DMS53 treated with DMSO at 0.1 percent for 48 hours (cell line): ENCODE data around the gene RIN3.

Experiments used
- DNase-seq: peaks from one replicate; lab custom pipeline; 2025; ENCODE audit not compliant: unreplicated experiment; lab: John Stamatoyannopoulos, UW

RIN3 gene

DNA sequence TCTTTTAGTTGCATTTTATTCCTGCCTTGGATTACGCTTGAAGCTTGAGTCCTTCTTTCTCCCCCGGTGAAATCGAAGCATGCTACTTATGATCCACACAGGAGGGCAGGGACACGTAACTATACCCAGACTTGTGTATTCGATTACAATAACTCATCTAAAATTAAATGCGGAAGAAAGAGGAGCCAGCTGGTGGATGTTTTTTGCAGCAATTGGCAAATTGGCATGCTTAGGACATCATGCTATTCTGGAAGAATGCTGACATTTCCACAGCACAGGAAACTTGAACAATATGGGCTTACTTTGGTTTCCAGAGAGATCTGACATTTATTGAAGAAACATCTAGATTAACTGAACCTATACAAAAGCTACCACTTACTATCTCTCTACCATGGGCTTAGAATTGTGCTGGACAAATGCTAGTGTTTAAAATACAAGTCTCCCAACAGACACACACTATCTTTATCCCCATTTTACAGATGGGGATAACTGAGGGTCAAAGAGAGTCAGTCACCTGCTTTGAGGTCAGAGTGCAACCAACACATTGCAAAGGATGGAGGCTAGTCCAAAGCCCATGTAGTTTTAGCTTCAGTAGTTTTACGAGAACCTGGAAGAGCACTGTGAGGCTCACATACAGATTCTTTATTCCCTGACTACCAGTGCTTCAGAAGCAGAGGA is 198.5 kb downstream of the RIN3 start:
- no peak for DNase-seq

GRCh38 chr14:92712654-92713051 is 199.1 kb downstream of the RIN3 start:
- no peak for DNase-seq

- DNase-seq: peak; percentile 29
Observed at GRCh38 chr14:92714739-92715307, 201.2 kb downstream of the RIN3 start.

DNA sequence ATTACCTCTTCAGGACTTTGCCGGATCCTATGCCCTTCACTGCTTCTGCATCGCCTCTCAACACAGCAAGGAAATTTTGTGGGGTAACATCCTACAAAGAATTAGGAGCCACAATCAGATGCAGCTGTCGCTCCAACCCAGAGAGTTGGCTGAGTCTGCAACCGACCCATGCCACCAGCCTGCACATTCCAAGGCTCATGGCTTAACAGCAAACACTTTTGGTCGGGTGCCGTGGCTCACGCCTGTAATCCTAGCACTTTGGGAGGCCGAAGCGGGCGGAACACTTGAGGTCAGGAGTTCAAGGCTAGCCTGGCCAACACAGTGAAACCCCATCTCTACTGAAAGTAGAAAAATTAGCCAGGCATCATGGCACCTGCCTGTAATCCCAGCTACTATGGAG is 202.6 kb downstream of the RIN3 start:
- no peak for DNase-seq

DNA sequence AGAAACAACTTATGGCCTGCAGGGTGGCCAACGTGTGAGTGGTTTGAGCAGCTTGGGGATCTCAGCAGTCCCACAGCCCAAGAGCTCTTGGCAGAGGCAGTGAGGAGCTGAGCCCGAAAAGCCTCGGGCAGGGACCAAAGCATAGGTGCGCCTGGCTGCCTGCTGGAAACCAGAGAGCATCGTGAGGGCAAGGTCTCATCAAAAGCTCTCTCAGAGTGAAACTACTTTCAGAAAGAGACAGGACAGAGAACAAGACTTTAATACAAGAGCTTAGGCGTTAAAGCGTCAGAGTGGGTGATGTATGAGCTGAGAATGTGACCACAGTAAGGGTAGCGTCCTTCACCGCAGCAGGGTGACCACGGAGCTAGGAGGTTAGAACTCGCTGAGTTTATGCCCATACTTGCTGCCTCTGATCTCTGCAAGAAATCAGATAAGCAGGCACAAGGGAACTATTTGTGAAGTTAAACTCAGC is 204.0 kb downstream of the RIN3 start:
- no peak for DNase-seq

DNA sequence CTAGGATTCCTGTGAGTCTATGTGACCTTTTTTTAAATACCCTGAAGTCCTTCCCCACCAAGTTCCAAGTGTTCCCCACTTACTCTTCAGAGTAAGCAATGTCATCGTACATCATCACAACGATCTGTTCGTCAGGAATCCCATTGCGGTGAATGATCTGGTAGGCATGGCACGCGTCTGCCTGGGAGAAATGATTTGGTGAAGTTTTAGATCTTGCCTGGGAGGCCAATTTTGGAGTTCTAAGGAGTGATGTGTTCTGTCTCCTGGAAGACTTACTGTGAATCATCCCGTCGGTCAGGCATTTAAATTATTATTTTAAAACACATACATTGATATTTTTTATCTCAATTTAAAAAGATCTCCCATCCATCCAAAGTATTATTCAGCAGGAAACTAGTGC is 205.1 kb downstream of the RIN3 start:
- DNase-seq: no peak

DNA sequence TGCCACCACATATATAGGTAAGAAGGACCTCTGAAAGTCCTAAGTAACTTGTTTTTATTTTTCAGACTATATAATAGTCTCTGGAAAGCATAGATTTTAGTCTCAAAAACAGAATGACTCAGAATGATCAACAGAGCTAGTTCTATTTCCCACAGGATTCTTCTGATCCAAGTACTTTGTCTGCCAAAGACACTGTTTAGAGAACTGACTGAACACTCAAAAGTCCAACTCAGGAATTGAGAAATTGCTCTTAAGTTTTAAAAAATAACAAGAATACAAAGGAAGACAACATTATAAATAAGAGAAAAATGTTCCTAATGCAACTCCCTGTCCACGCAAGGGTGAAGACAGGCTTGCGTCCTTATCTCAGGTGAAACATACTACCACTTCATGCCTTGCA is 205.8 kb downstream of the RIN3 start:
- no peak for DNase-seq

DNA sequence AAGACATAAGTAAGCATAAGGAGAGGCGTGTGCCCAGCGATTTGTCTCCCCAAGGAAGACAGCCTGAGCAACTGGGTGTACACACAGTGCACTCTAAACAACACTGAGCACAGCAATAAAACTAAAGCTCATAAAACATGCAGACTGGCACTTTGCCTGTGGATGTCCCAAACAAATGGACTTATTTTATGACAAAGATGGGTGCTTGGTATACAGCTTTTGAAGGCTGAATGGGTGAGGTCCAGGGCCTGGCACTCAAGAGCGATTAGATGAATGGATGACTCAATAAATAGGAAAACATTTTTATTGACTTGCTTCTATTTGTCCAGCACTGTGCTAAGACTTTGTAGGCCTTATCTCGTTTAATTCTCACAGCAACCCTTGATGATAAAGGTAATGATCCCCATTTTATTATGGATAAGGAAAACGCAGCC is 206.3 kb downstream of the RIN3 start:
- DNase-seq: no peak

GRCh38 chr14:92724516-92725340 is 211.1 kb downstream of the RIN3 start:
- no peak for DNase-seq

DNA sequence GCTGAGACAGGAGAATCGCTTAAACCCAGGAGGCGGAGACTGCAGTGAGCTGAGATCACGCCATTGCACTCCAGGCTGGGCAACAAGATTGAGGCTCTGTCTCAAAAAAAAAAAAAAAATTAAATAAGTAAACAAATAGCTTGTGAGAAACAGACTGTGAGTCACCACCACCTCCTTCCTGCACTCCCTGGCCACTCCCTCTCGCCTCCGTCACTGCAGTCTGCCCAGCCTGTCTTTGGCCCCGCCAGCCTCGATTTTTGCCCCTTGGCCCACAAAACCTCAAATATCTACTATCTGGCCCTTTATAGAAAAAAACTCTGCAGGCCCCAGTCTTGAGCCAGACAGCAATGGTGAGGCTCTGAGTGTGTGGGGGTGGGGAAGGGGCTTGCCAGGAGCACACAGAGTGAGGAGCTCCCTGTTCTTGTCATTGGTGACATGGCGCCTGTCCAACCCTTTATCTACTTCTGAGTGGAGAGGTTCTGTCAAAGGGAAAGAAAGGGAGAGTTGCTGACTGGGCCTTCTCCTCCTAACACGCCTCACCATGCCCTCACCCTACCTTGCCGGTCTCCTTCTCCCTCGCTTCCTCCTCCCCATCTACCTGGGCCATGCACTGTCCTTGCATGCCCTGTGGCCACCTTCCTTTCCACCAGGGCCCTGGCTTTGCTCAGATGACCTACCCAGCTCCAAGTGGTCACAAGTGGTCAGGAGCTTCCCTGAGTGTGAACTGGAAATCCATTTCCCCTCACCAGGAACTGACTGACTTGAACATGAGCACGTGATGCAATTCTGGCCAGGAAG is 212.8 kb downstream of the RIN3 start:
- DNase-seq: peak; percentile 55

GRCh38 chr14:92726933-92727262 is 213.3 kb downstream of the RIN3 start:
- DNase-seq: no peak

GRCh38 chr14:92728759-92729364 is 215.3 kb downstream of the RIN3 start:
- peak; percentile 79 for DNase-seq

- no peak for DNase-seq
Observed at GRCh38 chr14:92729634-92730358, 216.2 kb downstream of the RIN3 start.

- no peak for DNase-seq
Observed at GRCh38 chr14:92731622-92732115, 218.1 kb downstream of the RIN3 start.

DNA sequence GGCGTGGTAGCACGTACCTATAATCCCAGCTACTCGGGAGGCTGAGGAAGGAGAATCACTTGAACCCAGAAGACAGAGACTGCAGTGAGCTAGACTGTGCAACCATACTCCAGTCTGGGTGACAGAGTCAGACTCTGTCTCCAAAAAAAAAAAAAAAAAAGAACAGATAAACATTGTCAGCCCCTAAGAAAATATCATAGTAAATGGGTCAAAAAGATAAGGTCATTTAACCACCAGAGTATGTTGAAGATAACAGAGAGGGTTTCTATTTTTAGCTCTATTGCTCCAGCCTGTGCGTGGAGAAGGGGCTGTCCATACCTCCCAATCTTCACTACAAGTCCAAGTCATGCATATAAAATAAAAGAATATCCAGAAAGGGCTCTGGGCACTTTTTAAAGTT is 219.4 kb downstream of the RIN3 start:
- no peak for DNase-seq

DNA sequence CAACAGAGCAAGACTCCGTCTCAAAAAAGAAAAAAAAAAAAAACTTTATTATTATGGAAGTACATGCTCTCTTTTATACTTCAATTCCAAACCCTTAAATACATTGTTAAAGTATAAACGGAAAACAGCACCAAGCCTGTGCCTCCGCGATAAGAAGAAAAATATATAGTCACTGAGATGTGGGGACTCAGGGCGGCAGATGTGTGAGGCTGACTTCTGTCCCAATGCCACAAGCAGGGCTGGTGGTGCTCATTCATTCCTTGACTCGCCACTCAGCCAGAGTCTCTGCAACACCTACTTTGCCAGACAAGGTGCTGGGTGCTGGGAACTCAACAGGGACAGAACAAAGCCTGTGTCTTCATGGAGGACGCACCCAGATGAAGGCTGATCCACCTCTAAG is 221.0 kb downstream of the RIN3 start:
- no peak for DNase-seq

DNA sequence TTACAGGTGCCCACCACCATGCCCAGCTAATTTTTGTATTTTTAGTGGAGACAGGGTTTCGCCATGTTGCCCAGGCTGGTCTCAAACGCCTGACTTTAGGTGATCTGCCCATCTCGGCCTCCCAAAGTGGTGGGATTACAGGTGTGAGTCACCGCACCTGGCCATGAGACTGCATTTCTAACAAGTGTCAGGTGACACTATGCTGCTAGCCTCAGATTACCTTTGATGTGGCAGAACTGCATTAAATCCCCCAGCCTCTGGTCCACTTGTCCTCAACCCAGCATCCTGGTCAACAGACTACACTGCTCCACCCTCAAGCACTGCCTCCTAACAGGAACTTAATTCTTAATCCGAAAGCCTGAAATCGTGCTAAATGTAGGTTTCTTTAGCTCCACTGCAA is 221.8 kb downstream of the RIN3 start:
- DNase-seq: no peak

DNA sequence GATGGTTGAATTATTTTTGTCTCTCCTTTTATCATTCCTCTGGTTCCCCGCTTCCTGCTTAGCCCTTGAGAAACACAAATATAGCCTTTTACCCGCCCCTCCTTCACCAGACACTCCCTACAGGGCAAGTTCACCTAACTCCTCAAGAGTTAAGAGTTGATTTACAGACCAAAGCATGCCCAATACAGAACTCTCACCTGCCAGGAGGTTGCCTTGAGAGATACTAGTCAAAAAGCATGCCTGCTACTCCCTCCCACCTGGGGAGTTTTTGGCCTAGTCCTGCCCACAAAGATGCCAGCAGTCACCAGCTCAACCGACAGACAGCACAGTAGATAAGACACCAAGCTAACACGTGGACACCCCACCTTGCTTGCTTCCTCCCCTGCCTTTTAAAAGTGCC is 223.6 kb downstream of the RIN3 start:
- no peak for DNase-seq

DNA sequence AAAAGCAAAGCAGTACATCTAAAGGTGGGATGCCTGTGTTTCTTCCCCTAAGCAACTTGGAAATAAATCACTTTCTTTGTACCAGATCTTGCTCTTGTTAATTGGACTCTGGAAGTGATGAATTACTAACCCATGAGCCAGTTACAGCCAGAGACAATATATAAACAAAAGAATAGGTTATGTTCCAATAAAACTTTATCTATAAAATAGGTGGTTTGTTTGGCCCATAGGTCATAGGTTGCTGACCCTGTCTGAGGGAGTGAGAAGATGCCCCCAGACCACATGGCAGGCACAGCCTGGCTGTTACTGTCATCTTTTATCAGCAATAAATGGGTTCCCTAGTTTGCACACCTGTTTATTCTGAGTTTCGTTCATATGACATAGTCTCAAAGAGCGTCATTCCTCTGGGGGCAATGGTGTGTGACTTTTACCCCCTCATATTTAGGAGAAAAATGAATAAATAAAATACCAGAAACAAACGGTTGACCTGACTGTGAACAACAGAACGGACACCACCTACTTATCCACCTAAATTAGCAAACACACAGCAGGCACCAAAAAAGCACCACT is 224.1 kb downstream of the RIN3 start:
- DNase-seq: no peak
